ENCODE data around the gene ALK.

DNA sequence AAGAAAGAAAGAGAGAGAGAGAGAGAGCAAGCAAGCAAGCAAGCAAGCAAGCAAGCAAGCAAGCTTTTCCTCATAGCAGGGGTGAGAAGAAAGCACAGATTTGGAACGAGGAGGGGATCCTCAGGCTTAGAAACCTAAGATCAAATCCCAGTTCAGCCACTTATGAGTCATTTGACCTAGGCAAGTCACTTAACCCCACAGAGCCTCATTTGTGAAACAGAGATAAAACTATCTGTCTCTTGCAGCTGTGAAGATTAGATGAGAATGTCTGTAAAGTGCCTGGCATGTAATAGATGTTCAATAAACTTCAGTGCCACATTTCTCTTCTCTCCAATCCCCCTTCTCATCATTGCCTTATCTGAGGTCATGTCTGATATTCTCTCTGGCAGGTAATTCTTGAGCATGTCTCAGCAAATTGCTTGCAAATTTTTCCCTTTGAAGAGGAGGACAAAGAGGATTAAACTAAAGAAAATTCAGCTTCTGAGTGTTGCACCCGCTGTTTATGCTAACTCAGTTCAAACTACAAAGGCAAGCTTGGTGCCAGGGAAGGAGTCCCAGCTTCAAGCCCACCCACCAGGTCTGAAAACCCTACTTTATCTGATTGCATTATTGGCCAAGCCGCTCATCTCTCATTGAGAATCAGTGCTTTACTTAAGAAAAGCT lies 20.3 kb downstream of the ALK start:
- no peak for TF ChIP-seq POLR2A (IDR thresholded peaks at IDR 0.05)
- TF ChIP-seq, protein P1, sequence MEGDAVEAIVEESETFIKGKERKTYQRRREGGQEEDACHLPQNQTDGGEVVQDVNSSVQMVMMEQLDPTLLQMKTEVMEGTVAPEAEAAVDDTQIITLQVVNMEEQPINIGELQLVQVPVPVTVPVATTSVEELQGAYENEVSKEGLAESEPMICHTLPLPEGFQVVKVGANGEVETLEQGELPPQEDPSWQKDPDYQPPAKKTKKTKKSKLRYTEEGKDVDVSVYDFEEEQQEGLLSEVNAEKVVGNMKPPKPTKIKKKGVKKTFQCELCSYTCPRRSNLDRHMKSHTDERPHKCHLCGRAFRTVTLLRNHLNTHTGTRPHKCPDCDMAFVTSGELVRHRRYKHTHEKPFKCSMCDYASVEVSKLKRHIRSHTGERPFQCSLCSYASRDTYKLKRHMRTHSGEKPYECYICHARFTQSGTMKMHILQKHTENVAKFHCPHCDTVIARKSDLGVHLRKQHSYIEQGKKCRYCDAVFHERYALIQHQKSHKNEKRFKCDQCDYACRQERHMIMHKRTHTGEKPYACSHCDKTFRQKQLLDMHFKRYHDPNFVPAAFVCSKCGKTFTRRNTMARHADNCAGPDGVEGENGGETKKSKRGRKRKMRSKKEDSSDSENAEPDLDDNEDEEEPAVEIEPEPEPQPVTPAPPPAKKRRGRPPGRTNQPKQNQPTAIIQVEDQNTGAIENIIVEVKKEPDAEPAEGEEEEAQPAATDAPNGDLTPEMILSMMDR (IDR thresholded peaks at IDR 0.05): no peak

Measured in Peyer's patch (tissue), 4 donors.